GM21576 (cell line): ENCODE results near the gene KCNH8.

Experiments used
- ATAC-seq: cut with Tn5 transposase; IDR thresholded peaks from one replicate; pipeline ENCODE4 v1.9.1; 2021; ENCODE audit warnings: mild to moderate bottlenecking, moderate library complexity; ENCODE audit not compliant: unreplicated experiment

Gene KCNH8

DNA sequence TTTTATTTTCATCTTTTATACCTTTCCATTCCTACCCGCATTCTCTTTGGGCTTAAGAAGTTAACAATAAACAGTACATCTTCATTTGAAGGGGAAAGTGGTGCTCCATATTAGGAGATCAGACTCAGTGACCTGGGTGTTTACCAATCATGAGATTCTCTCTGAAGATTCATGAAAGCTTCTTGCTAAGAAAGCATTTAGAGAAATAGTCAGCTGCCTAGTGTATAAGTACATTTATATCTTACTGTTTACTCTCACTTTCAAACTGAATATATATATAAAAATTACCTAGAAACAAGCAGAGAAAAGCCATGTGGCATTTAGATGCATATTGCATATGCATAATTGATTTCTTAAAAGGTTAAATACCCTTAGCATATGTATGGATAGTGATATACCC is 100.5 kb downstream of the KCNH8 start:
- ATAC-seq, result no peak

DNA sequence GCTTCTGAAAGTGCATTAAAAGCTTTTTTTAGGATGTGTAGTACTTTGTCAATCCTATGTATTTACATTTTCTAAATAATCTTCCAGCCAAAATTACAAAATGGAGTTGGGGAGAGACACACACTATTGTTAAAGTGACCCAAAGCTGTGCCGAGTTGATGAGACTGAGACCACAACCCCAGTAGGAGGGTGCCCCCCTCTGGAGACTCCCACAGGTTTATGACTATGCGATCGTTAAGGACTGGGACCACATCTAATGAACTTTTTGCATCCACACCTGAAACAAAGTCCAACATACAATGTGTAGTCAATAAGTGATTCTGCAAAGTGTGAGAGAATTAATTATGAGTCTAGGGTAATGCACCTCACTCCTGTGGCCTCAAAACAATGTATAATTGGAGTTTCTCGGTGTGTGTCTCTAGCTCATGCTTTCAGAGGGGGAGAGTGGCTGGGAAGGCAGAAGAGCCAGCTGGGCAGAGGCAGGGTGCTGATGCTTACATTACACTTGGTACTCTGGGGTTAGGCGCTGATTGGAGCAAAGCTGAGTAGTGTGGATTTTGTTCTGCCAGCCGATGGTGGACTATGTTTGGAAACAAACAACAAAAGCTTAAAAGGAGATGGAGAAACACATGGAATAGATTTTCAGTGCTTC is 102.8 kb downstream of the KCNH8 start:
- ATAC-seq, result no peak

DNA sequence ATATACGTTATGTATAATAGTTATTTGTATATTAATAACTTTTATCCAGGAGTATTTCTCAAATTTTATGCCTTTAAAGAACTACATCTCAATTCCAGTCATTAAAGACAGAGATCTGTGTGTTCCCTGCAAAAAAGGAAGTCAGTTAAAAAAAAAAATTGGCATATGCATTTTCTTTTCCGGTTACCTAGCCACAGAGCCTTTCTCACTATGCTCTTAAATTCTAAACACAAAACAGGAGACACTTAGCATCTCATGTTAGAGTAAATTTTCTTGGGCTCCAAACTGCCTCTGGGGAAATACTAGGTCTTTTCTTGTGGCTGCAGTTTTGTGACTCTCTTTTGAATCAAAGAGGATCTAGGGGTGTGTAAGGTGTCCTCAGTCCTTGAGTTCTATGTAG is 105.9 kb downstream of the KCNH8 start:
- no peak for ATAC-seq

DNA sequence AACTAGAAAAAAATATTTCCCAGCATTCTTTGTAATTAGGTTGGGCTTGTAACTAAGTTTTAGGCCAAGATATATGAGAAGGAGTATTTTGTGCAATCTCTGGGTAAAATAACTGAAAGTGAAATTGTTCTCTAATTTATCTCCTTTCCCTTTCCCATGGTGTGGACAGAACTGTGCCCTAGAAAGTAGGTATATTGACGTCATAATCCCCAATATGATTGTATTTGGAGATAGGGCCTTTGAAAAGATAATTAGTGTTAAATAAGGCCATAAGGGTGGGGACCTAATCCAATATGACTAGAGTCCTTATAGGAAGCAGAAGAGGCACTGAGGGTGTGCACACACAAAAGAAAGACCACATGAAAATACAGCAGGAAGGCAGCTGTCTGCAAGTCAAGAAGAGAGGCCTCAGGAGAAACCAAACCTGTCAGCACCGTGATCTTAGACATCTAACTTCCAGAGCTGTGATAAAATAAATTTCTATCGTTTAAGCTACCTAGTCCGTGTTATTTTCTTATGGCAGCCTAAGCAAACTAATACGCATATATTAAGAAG is 106.6 kb downstream of the KCNH8 start:
- ATAC-seq, result no peak

DNA sequence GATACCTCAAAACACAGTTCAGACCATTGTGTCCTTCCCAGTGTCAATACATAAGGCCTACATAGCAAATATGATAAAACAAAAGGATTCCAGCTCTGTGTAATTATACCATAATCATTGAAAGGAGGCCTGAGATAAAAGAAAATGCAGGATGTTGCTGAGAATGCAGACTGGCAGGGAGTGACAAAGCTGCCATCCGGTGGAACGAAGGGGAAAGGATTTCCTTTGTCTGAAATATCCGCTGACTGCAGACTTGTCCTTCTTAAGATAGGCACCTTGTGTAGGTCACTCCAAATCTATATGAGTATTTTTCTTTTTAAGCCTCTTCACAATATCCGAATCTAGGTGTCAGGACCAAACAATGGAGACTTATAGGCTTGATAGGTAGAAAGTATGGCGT is 108.0 kb downstream of the KCNH8 start:
- no peak for ATAC-seq

DNA sequence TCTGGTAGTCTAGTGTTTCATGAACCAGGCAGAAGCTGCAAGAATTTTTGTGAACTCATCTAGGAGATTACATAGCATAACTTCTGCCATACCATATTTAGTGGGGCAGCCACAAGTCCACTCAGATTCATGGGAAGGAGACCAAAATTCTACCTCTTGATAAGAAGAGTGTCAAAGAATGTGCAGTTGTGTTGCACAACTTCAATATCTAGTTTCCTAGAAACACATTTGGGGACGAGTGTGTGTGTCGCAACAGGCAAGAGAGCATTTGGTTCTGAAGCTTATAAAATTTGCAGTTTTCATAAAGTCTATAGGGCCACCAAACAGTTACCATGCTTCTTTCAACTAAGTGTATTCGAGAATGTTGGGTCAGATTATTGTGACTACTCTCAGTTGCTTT is 115.3 kb downstream of the KCNH8 start:
- no peak for ATAC-seq

DNA sequence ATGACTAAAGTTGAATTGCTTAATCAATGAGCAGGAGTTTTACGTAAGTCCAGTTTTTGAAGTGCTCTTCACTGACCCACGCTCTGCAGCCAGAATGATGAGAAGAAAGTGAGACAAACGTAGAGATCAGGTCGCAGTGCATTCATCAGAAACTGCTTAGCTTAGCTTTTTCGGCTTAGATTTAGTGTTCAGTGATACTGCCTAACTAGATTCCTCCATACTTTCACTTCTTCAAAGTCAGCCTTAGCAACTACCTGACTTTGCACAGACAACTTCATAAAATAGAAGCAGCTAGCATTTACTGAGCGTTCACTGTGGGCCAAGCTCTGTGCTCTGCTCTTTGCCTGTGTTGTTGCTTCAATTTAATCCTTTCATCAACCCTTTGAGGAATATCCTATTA is 116.1 kb downstream of the KCNH8 start:
- ATAC-seq, result no peak

DNA sequence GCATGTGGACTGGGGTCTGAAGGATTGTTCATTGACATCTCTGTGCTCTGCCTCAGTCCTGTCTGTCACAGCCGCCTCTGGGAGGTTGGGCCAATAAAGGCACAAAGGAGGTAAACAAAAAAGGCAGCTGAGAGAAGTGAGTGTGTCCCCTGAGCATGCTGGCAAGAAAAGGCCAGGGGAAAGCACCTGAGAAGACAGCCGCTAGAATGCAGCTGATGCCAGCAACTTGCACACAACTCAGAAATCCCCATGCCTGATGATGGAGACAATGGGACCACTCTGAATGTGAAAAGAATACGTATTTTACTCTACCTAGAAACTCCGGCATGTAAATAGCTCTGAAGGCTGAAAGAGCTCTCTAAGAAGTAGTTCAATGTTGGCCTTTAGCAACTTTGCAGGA is 118.7 kb downstream of the KCNH8 start:
- ATAC-seq, result no peak

DNA sequence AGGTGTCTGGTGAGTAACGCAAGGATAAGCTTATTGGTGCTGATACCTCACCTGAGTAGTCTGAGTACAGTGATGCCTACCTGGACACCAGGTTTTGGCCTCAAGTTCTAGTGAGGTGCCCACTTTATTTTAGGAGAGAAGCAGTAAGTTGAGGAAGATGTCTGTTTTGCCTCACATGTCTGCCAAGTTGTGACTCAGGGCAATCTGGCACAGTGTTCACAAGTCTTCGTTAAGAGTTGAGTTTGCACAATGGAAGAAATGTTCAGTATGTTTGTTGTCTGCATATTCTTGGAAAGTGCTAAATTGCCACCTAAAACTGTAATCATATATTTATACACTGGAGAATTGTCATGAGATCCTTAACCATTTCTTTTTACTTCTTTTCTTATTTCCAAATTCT is 122.2 kb downstream of the KCNH8 start:
- no peak for ATAC-seq

DNA sequence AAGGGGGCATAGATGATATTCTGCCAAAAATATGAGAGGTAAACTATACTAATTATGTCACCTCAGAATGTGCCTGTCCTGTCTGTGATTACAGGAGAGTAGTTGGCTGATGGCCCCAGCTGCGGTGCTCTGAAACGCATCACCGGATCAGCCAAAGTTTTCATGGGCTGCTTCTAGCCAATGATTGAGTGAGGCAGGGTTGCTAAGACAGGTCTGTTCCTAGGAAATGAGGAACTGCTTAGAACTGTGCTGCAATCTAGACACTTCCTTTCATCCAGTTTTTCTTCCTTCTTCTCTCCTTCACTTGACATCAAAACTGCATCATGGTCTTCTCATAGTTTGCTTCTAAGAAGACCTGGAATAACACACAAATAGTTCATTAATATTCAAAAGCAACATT is 124.0 kb downstream of the KCNH8 start:
- ATAC-seq, result no peak

DNA sequence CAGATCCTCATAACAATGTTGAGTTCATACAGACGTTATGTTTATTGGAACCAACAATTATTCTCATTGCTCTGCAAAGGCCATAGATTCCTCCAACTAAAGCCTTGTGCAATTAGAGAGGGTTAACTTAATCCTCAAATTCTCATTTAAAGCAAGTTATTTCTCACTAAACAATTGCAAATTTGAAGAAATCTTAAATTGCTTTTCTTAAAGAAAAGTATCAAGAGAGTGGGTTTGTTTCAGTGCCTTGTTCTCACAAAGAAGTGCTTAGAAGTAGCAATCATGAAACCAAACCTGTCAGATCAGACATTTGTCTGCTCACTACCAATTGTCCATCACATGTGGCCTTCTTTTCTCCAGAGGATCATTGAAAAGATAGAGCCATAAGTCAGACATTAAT is 124.8 kb downstream of the KCNH8 start:
- ATAC-seq, result no peak

DNA sequence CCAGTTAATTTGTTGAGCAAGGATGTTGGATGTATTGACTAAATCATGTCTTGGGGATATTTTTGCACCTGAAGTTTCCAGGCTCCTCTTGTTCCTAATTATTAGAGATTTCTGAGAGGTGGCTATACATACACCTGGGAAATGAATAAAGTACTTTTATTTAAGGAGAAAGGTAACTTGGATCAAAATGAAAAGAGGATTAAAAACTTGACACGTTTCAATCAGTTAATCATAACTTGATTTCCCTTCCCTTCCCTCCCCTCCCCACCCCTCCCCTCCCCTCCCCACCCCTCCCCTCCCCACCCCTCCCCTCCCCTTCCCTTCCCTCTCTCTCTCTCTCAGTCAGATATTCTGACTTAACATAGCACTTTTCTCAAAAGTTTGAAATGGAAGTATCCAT is 126.3 kb downstream of the KCNH8 start:
- no peak for ATAC-seq

DNA sequence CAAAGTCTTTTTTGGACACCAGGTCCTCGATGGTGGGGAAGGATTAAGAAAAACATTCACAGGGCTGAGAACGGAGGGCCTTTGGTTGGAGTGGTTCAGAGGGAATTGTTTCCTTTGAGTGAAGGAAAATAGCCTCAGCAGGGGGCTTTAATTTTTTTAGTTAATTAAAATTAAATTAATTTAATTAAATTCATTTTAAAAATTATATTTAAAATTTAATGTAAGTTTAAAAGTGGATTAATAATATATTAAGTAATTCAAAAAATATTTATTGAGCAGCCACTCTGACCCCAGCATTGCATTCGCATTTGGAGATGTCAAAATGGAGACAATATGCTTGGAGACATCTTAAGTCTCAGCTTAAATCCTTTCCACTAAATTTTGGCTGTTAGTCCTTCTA is 136.7 kb downstream of the KCNH8 start:
- no peak for ATAC-seq

DNA sequence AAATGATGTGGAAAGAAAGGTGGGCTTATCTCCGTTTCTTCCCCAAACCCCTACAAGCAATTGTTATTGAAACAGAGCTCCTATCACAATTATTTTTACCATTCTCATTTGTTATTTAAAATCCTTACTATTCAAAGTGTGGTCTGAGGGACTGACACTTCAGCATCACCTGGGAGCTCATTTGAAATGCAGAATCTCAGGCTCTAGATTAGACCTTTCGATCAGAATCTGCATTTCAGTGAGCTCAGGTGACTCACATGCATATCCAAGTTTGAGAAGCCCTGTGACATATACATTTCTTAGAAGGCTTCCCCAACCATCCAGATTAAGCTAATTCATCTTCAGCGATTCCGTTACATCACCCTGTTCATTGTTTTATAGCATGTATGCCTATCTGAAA is 145.0 kb downstream of the KCNH8 start:
- no peak for ATAC-seq

DNA sequence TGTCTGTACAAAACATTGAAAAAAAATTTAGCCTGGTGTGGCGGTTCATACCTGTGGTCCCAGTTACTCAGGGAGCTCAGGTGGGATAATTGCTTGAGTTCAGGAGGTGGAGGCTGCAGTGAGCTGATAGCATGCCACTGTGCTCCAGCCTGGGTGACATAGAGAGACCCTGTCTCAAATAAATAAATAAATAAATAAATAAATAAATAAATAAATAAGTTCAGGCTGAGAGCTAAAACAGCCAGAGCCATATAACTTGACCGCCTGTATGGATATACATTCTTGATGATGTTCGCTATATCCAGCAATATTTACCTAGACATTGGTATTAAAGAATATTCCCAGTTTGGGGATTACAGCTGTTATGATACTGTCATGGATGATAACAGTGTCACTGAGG is 146.9 kb downstream of the KCNH8 start:
- ATAC-seq, result no peak

DNA sequence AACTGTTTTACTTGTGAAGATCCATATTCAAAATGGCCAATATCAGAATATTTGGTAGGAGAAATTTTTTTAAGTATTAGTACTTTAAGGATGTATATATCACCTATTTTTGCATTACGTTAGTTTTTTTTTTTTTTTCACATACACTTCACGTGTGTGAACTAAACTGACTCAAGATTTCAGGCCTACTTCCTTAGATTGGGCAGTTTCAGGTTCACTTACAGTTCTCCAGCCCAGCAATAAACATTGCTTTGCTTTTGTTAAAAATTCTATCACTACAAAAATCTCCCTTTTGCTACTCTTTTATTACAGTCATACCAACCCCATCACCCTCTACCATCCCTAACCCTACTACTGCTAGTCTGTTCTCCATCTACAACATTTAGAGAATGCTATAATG is 183.6 kb downstream of the KCNH8 start:
- peak; percentile 63 for ATAC-seq

DNA sequence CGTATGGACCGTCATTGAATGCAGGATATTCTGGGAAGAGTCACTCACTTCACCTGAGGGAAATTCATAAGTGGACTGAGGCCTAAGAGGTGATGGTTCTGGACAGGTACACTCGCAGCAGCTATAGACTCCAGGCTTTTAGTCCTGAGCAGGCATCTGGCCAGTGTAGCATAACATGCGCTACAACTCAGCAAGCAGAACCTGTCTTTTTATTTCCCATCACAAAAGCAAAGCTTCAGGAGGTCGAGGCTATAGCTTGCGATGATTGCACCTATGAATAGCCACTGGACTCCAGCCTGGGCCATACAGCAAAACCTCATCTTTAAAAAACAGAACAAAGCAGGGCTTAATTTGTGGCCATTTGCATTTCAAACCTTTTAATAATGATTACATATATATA is 185.8 kb downstream of the KCNH8 start:
- no peak for ATAC-seq

DNA sequence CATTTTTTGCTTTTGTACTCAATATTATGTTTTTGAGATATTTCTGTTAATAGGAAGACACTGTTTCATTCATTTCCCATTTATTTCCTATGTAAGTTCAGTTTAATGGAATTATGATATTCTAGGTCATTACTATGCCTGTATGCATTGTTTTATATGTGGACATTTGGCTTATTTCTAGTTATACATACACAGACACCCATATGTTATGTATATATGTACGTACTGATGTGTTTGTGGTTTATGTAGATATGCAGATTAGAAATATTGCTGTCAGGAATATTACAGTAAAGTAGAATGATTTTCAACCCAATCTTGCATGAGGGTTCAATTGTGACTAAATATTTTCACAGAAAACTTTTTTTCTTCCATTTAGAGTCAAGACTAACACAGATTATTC is 190.5 kb downstream of the KCNH8 start:
- ATAC-seq, result no peak

DNA sequence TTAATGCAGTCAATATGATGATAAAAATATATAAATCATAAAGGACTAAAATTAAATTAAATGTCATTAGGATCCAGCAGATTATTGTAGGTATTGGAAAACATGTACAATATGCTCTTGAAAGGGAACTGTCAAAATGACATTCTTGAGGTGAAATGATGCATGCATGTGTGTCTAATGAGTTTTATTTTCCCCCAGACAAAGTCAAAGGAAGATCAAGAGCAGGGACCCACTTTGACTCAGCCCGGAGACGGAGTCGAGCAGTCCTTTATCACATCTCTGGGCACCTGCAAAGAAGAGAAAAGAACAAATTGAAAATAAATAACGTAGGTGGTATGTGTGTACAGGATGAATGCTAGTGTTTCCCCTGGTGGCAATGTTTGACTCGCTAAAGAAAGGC is 194.1 kb downstream of the KCNH8 start:
- ATAC-seq, result no peak

DNA sequence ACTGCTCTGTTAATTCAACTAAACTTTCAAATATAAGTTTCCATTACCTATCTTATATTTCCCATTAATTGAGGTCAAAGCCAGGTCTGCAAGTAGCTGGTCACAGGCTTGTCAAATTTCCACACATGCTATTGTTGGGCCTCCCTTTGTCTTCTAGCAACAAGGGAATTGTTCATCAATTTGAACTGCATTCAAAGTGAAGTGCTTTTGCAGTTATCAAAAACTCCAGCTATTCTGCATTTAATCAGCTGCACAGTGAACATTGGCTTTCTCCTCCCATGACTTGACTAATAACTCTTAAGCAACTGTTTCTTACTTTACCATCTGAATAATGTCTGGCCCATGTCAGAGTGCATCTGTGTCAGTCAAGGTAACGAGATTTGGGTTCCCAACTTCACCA is 198.4 kb downstream of the KCNH8 start:
- no peak for ATAC-seq

DNA sequence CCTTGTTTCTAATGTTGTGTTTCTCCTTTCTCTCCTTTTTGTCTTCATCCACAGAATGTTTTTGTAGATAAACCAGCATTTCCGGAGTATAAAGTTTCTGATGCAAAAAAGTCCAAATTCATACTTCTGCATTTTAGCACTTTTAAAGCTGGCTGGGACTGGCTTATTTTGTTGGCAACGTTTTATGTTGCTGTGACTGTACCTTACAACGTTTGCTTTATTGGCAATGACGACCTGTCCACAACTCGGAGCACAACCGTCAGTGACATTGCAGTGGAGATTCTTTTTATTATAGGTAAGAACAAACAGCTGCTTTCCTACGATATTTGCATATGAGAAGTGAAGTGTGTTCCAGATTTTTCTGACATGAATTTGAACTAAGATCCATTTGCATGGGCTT is 199.4 kb downstream of the KCNH8 start:
- ATAC-seq, result no peak

DNA sequence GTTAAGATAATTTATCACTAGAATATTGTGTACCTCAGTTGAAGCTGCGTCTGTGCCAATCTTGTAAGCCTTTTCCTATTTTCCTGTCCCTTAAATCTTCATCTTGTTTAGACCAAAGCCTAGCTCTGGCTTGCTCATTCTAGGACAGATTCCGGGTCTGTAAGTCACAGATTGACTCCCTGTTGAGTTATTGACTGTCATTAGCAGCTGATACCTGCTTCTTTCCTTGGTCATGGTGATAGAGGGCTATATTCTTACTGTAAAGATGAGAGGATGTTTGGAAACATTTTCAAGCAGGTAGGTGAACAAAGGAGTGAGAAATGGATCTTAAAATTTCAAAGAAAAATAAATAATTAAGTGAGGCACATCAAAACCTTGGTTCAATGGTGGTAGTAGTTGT is 200.2 kb downstream of the KCNH8 start:
- no peak for ATAC-seq

DNA sequence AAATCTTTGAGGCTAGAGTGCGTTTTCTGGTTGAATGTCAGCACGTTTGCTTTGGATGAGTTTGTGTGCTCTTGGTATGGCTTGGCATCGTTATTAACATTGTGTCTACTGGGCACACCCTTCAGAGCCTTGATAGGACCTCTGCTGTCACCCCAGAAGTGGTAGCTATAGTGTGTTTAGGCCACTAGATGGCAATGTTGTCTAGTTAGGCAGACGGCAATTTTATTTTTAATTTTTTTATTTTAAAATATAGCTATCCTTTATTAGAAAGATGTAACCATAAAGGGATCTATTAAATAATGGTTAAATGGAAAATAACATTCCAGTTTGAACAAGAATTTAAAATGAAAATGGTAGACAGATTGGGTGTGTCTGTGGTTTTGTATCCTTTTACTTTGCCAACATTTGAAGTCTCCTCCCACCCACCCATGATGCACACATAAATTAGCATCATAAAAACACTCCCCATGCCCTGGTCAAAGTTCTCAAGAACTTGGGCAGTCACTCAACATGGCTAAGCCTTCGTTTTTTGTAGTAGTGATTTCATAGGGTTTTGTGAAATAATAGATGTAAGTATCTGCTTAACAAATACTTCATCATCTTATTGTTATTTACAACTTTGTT is 200.7 kb downstream of the KCNH8 start:
- ATAC-seq, result peak; percentile 77
